ENCODE data around the gene RNF123.

DNA sequence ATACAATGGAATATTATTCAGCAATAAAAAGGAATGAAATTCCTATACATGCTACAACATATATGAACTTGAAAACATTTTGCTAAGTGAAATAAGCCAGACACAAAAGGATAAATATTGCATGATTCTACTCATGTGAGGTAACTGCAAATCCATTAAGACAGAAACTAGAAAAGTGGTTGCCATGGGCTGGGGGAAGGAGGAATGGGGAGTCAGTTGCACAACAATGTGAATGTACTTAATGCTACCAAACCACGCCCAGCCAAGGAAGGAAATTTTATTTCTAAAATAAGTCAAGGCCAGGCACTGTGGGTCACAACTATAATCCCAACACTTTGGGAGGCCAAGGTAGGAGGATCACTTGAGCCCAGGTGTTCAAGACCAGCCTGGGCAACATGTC, 44.2 kb downstream of the RNF123 start:
- TF ChIP-seq CTCF (IDR thresholded peaks at IDR 0.05) (no peak), POLR2A (IDR thresholded peaks at IDR 0.05) (no peak)
